Suprapubic skin (tissue), 4 donors: ENCODE results near the gene CLSTN2.

Experiments
- EP300 ChIP-seq: sonication (generic); formaldehyde crosslinking; IDR thresholded peaks from one replicate; pipeline ENCODE4 v1.6.1; 2017; ENCODE audit warnings: antibody characterized with exemption
- POLR2A ChIP-seq, 2 donors: fragments of 450-650 bp; IDR thresholded peaks; one replicate each; pipeline ENCODE4 v1.6.1; 2017; ENCODE audit warnings: antibody characterized with exemption in 2 of 2, mild to moderate bottlenecking in 2 of 2, moderate library complexity in 2 of 2
- POLR2AphosphoS5 ChIP-seq, 3 donors: sonication (generic); formaldehyde crosslinking; IDR thresholded peaks; one replicate each; pipeline ENCODE4 v1.6.1; 2017; ENCODE audit warnings: antibody characterized with exemption in 3 of 3
- TF ChIP-seq, protein P1 (sequence below), 2 donors: fragments of 200-600 bp in 1 of 2; fragments of 450-650 bp in 1 of 2; sonication (generic) in 1 of 2; IDR thresholded peaks; one replicate each; pipeline ENCODE4 v1.5.1; 2016 to 2019; ENCODE audit warnings: antibody characterized with exemption in 2 of 2, mild to moderate bottlenecking in 1 of 2, moderate library complexity in 1 of 2

DNA sequence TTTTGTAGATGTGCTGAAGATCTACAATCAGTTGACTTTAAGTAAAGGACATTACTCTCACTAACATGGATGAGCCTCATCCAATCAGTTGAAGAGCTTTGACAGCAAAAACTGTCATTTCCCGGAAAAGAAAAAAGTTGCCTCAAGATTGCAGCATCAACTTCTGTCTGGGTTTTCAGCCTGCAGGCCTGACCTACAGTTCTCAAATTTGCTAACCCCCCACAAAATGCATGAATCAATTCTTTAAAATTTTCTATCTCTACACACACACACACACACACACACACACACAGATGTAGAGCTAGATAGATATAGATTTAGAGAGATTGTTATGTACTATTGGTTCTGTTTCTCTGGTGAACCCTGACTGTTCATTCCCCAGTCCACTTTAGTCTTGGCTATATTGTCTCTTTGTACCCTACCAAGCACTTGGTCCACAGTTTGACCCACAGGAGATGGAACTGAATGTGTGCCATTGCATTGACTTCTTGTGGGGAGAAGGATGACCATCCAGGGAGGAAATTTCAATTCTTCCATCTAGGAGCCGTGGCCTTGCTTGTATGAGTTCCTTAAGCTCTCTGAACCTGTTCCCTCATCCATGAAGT is 228.3 kb downstream of the CLSTN2 start:
- TF ChIP-seq, protein P1, sequence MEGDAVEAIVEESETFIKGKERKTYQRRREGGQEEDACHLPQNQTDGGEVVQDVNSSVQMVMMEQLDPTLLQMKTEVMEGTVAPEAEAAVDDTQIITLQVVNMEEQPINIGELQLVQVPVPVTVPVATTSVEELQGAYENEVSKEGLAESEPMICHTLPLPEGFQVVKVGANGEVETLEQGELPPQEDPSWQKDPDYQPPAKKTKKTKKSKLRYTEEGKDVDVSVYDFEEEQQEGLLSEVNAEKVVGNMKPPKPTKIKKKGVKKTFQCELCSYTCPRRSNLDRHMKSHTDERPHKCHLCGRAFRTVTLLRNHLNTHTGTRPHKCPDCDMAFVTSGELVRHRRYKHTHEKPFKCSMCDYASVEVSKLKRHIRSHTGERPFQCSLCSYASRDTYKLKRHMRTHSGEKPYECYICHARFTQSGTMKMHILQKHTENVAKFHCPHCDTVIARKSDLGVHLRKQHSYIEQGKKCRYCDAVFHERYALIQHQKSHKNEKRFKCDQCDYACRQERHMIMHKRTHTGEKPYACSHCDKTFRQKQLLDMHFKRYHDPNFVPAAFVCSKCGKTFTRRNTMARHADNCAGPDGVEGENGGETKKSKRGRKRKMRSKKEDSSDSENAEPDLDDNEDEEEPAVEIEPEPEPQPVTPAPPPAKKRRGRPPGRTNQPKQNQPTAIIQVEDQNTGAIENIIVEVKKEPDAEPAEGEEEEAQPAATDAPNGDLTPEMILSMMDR (IDR thresholded peaks at IDR 0.05) = no peak
- TF ChIP-seq POLR2A (IDR thresholded peaks at IDR 0.05) = no peak
- TF ChIP-seq POLR2AphosphoS5 (IDR thresholded peaks at IDR 0.05) = no peak
- TF ChIP-seq EP300 = no peak
